Measurements from ENCODE around the gene OR52E2. TPM values are rescaled to one million over a fixed set of nuclear protein-coding genes. Genes with fewer than 3 reads are reported as not detected.
"Not testable (repeated sequence)": the region's sequence is repeated elsewhere in the genome, so short reads cannot be mapped to it uniquely, and the experiment has no call there.

The OR52E2 gene
- not detected in 2 replicates for total RNA-seq
- not detected for polyA plus RNA-seq (2012)

- DNase-seq (ENCODE audit: low read depth) = no peak
Measured at GRCh38 chr11:5059391-5059790, at the start of gene OR52E2. Gene OR52E2, minus strand, starts transcription at chr11:5059627. Its CDS starts 0 bp downstream, at chr11:5059627.

GRCh38 chr11:5107285-5107684, 47.9 kb upstream of the OR52E2 start:
- peak; percentile 2 for DNase-seq (ENCODE audit: low read depth)

- no peak for DNase-seq (ENCODE audit: low read depth)
Measured at GRCh38 chr11:5103066-5103465, 43.6 kb upstream of the OR52E2 start.

GRCh38 chr11:5102246-5102645, 42.8 kb upstream of the OR52E2 start:
- DNase-seq (ENCODE audit: low read depth) = no peak

- DNase-seq (ENCODE audit: low read depth) = no peak
Measured at GRCh38 chr11:5096011-5096410, 36.6 kb upstream of the OR52E2 start.

GRCh38 chr11:5092821-5093585, 33.6 kb upstream of the OR52E2 start:
- peak; percentile 1 for DNase-seq (ENCODE audit: low read depth)

- no peak for DNase-seq (ENCODE audit: low read depth)
Measured at GRCh38 chr11:5090668-5091067, 31.2 kb upstream of the OR52E2 start.

- no peak for DNase-seq (ENCODE audit: low read depth)
Measured at GRCh38 chr11:5088556-5088955, 29.1 kb upstream of the OR52E2 start.

- no peak for DNase-seq (ENCODE audit: low read depth)
Measured at GRCh38 chr11:5083602-5084001, 24.2 kb upstream of the OR52E2 start.

GRCh38 chr11:5081405-5081804, 22.0 kb upstream of the OR52E2 start:
- DNase-seq (ENCODE audit: low read depth) = no peak

GRCh38 chr11:5071799-5072198, 12.4 kb upstream of the OR52E2 start:
- DNase-seq (ENCODE audit: low read depth) = no peak

GRCh38 chr11:5069272-5069671, 9.8 kb upstream of the OR52E2 start, which contains the start of gene OR52E1:
Gene OR52E1, plus strand, starts transcription at chr11:5069572.
- DNase-seq (ENCODE audit: low read depth) = no peak

GRCh38 chr11:5065027-5065426, 5.6 kb upstream of the OR52E2 start:
- DNase-seq (ENCODE audit: low read depth) = no peak

GRCh38 chr11:5058679-5059078, 748 bp downstream of the OR52E2 start:
- not testable (repeated sequence) for DNase-seq (ENCODE audit: low read depth)

GRCh38 chr11:5046754-5047330, 12.6 kb downstream of the OR52E2 start:
- no peak for DNase-seq (ENCODE audit: low read depth)

GRCh38 chr11:5046226-5046625, 13.2 kb downstream of the OR52E2 start, which contains the start of gene OR52J3:
Gene OR52J3, plus strand, starts transcription at chr11:5046526. Its CDS starts 0 bp downstream, at chr11:5046526.
- no peak for DNase-seq (ENCODE audit: low read depth)

- no peak for DNase-seq (ENCODE audit: low read depth)
Measured at GRCh38 chr11:5043380-5043779, 16.0 kb downstream of the OR52E2 start.

GRCh38 chr11:5042091-5042490, 17.3 kb downstream of the OR52E2 start:
- DNase-seq (ENCODE audit: low read depth) = no peak

- no peak for DNase-seq (ENCODE audit: low read depth)
Measured at GRCh38 chr11:5040876-5041275, 18.6 kb downstream of the OR52E2 start.

- DNase-seq (ENCODE audit: low read depth) = no peak
Measured at GRCh38 chr11:5038341-5038740, 21.1 kb downstream of the OR52E2 start.

- no peak for DNase-seq (ENCODE audit: low read depth)
Measured at GRCh38 chr11:5037926-5038325, 21.5 kb downstream of the OR52E2 start.

- peak; percentile 6 for DNase-seq (ENCODE audit: low read depth)
Measured at GRCh38 chr11:5036669-5037068, 22.8 kb downstream of the OR52E2 start.

- no peak for DNase-seq (ENCODE audit: low read depth)
Measured at GRCh38 chr11:5021996-5022395, 37.4 kb downstream of the OR52E2 start.

Data from myocyte (in vitro differentiated cells).